ENCODE measurements around the gene HYDIN.
"Not testable (repeated sequence)": the region's sequence is repeated elsewhere in the genome, so short reads cannot be mapped to it uniquely, and the experiment has no call there.

Gene HYDIN

GRCh38 chr16:71172481-71173207 lies 57.9 kb downstream of the HYDIN start:
- Histone ChIP-seq H3K4me2 (ENCODE audit: low read length) (no peak overlapping the region), H2AFZ (no peak overlapping the region), H3K27me3 (ENCODE audit: control insufficient read depth, insufficient read depth, low read length) (no peaks in the 10 kb centered on the region), H3K4me1 (no peaks in the 10 kb centered on the region), H3K9ac (no peak overlapping the region), H3K79me2 (no peaks in the 10 kb centered on the region), H3K9me3 (ENCODE audit: control insufficient read depth, low read length) (no peaks in the 10 kb centered on the region), H3K4me3 (ENCODE audit: low read depth, low read length) (no peak overlapping the region), H3K36me3 (ENCODE audit: control insufficient read depth, insufficient read depth, low read length) (no peaks in the 10 kb centered on the region), H3K27ac (no peak overlapping the region)
- no peak for TF ChIP-seq CTCF (IDR thresholded peaks at IDR 0.05)

- not testable (repeated sequence) for H3K4me1 ChIP-seq
Observed at GRCh38 chr16:71161007-71161406, 69.5 kb downstream of the HYDIN start.

GRCh38 chr16:71157278-71157677 lies 73.2 kb downstream of the HYDIN start:
- not testable (repeated sequence) for H3K4me2 ChIP-seq (ENCODE audit: low read length); H3K79me2 ChIP-seq; H3K4me1 ChIP-seq; H3K27me3 ChIP-seq (ENCODE audit: control insufficient read depth, insufficient read depth, low read length); H3K9me3 ChIP-seq (ENCODE audit: control insufficient read depth, low read length); H3K27ac ChIP-seq; H3K36me3 ChIP-seq (ENCODE audit: control insufficient read depth, insufficient read depth, low read length); H3K4me3 ChIP-seq (ENCODE audit: low read depth, low read length); H2AFZ ChIP-seq; H3K9ac ChIP-seq

More at GRCh38 chr16:71161007-71161406, 69.5 kb downstream of the HYDIN start:
- not testable (repeated sequence) for H3K4me3 ChIP-seq (ENCODE audit: low read depth, low read length); H3K27ac ChIP-seq; H3K9ac ChIP-seq; H2AFZ ChIP-seq; H3K27me3 ChIP-seq (ENCODE audit: control insufficient read depth, insufficient read depth, low read length); H3K79me2 ChIP-seq; H3K9me3 ChIP-seq (ENCODE audit: control insufficient read depth, low read length); H3K4me2 ChIP-seq (ENCODE audit: low read length); H3K36me3 ChIP-seq (ENCODE audit: control insufficient read depth, insufficient read depth, low read length)

GRCh38 chr16:71153329-71153728 lies 77.2 kb downstream of the HYDIN start:
- not testable (repeated sequence) for H3K27ac ChIP-seq; H3K4me3 ChIP-seq (ENCODE audit: low read depth, low read length); H3K4me2 ChIP-seq (ENCODE audit: low read length); H3K9me3 ChIP-seq (ENCODE audit: control insufficient read depth, low read length); H3K4me1 ChIP-seq; H3K27me3 ChIP-seq (ENCODE audit: control insufficient read depth, insufficient read depth, low read length); H3K36me3 ChIP-seq (ENCODE audit: control insufficient read depth, insufficient read depth, low read length); H2AFZ ChIP-seq; H3K79me2 ChIP-seq; H3K9ac ChIP-seq

- not testable (repeated sequence) for H3K36me3 ChIP-seq (ENCODE audit: control insufficient read depth, insufficient read depth, low read length); H3K4me1 ChIP-seq; H3K4me2 ChIP-seq (ENCODE audit: low read length); H3K9ac ChIP-seq; H3K4me3 ChIP-seq (ENCODE audit: low read depth, low read length); H3K27ac ChIP-seq; H2AFZ ChIP-seq; H3K27me3 ChIP-seq (ENCODE audit: control insufficient read depth, insufficient read depth, low read length); H3K79me2 ChIP-seq; H3K9me3 ChIP-seq (ENCODE audit: control insufficient read depth, low read length)
Observed at GRCh38 chr16:71151654-71152053, 78.9 kb downstream of the HYDIN start.

- H3K9ac ChIP-seq; H3K9me3 ChIP-seq (ENCODE audit: control insufficient read depth, low read length); H3K79me2 ChIP-seq; H3K4me1 ChIP-seq; H3K4me2 ChIP-seq (ENCODE audit: low read length); H3K4me3 ChIP-seq (ENCODE audit: low read depth, low read length); H3K27ac ChIP-seq; H3K27me3 ChIP-seq (ENCODE audit: control insufficient read depth, insufficient read depth, low read length); H3K36me3 ChIP-seq (ENCODE audit: control insufficient read depth, insufficient read depth, low read length); H2AFZ ChIP-seq: not testable (repeated sequence)
Observed at GRCh38 chr16:71143246-71143645, 87.3 kb downstream of the HYDIN start.

- H3K27ac ChIP-seq; H3K9me3 ChIP-seq (ENCODE audit: control insufficient read depth, low read length); H3K27me3 ChIP-seq (ENCODE audit: control insufficient read depth, insufficient read depth, low read length); H3K79me2 ChIP-seq; H2AFZ ChIP-seq; H3K4me3 ChIP-seq (ENCODE audit: low read depth, low read length); H3K4me2 ChIP-seq (ENCODE audit: low read length); H3K9ac ChIP-seq; H3K4me1 ChIP-seq; H3K36me3 ChIP-seq (ENCODE audit: control insufficient read depth, insufficient read depth, low read length): not testable (repeated sequence)
Observed at GRCh38 chr16:71110565-71110964, 120.0 kb downstream of the HYDIN start.

- not testable (repeated sequence) for H3K36me3 ChIP-seq (ENCODE audit: control insufficient read depth, insufficient read depth, low read length)
Observed at GRCh38 chr16:71109656-71110208, 120.8 kb downstream of the HYDIN start.

GRCh38 chr16:71105881-71106280 lies 124.6 kb downstream of the HYDIN start:
- H3K79me2 ChIP-seq; H3K4me3 ChIP-seq (ENCODE audit: low read depth, low read length); H3K4me2 ChIP-seq (ENCODE audit: low read length); H3K27ac ChIP-seq; H3K4me1 ChIP-seq; H3K9ac ChIP-seq; H3K36me3 ChIP-seq (ENCODE audit: control insufficient read depth, insufficient read depth, low read length); H2AFZ ChIP-seq; H3K27me3 ChIP-seq (ENCODE audit: control insufficient read depth, insufficient read depth, low read length); H3K9me3 ChIP-seq (ENCODE audit: control insufficient read depth, low read length): not testable (repeated sequence)

More at GRCh38 chr16:71109656-71110208, 120.8 kb downstream of the HYDIN start:
- H3K4me2 ChIP-seq (ENCODE audit: low read length); H3K79me2 ChIP-seq; H3K9me3 ChIP-seq (ENCODE audit: control insufficient read depth, low read length); H2AFZ ChIP-seq; H3K9ac ChIP-seq; H3K4me3 ChIP-seq (ENCODE audit: low read depth, low read length); H3K27ac ChIP-seq; H3K27me3 ChIP-seq (ENCODE audit: control insufficient read depth, insufficient read depth, low read length); H3K4me1 ChIP-seq: not testable (repeated sequence)

- H3K9ac ChIP-seq; H3K4me2 ChIP-seq (ENCODE audit: low read length); H3K4me3 ChIP-seq (ENCODE audit: low read depth, low read length); H3K27ac ChIP-seq; H2AFZ ChIP-seq; H3K36me3 ChIP-seq (ENCODE audit: control insufficient read depth, insufficient read depth, low read length); H3K4me1 ChIP-seq; H3K27me3 ChIP-seq (ENCODE audit: control insufficient read depth, insufficient read depth, low read length); H3K9me3 ChIP-seq (ENCODE audit: control insufficient read depth, low read length); H3K79me2 ChIP-seq: not testable (repeated sequence)
Observed at GRCh38 chr16:71083573-71083972, 146.9 kb downstream of the HYDIN start.

All from parathyroid adenoma (tissue), 2 donors.